GM21381 (cell line): ENCODE measurements around the gene SAA2.
A peak's percentile ranks its signal among the peaks of the same experiment; 100 is the strongest.
"Not testable (repeated sequence)": the region's sequence is repeated elsewhere in the genome, so short reads cannot be mapped to it uniquely, and the experiment has no call there.

Source experiments
- ATAC-seq: cut with Tn5 transposase; IDR thresholded peaks from one replicate; pipeline ENCODE4 v1.9.1; 2021; ENCODE audit warnings: mild to moderate bottlenecking, moderate library complexity; ENCODE audit not compliant: unreplicated experiment

Gene SAA2

DNA sequence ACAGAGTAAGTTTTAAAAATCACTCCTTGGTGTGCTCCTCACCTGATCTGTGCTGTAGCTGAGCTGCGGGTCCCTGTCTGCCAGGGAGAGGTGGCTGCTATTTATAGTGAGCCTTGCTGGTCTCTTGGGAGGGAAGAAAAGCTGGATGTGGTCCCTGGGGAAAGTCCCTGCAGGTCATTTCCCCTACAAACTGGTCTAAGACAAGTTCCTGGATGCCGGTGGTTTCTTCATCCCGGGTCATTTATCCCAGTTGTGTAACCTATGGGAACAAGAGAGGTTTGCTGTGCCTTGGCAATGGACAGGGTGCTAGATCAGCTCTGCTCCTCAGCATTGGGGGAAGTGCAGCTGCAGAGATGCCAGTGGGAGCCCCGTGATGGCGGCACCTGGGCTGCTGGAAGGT lies at the start of gene SAA2:
SAA2 (minus strand) TSS at position 108 of the 400 bp plus-strand sequence. CDS start 657 bp downstream, outside the sequence.
- ATAC-seq: no peak

DNA sequence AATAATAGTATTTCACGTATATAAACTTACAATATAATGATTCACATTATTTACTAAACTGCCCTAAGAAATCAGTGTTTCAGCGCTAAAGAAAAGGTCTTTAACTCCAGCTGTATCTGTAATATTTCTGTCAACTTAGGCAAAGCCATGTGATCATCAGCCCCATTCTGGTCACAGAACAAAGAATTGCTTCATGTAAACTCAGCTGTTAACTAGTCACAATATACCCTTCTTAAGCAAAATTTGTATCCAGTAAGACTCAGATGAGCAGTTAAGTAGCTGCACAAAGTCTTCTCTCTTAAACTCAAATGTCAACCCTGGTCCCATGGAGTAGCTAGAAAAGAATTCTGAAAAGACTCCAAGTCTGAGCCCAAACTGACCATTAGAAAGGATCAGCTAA lies 46.8 kb upstream of the SAA2 start:
- ATAC-seq: no peak

DNA sequence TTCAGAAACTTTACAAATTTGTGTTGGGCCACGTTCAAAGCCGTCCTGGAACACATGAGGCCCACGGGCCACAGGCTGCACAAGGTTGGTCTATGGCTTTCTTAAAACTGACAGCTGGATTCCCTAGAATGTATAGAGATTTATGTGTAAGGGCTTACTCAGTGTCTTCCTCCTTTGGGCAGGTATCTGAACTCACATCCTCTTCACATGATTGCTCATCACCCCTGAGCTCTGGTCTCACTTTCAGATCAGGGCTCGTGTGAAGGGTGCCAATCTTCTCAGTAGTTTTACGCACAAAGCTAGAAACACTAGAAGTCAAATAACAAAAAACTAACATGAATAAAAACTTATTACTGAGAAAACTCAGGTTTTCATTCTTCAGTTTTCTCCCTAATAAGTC lies 46.4 kb upstream of the SAA2 start:
- ATAC-seq: peak; percentile 60

DNA sequence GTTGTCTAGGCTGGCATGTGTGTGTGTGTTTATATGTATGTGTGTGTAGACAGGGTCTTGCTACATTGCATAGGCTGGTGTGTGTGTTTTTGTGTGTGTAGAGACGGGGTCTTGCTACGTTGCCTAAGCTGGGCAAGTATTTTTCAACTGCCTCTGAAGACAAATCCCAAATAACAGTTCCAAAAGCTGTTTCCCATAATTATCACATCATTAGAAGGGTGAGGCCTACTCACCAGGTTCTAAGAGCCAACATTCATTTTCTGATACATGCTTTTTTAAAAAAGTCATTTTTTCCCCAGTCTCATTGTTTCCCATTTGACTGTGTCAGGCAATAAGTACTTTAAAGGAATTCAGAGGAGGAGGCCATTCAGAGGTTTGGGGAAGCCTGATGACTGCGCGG lies 40.4 kb upstream of the SAA2 start:
- no peak for ATAC-seq

DNA sequence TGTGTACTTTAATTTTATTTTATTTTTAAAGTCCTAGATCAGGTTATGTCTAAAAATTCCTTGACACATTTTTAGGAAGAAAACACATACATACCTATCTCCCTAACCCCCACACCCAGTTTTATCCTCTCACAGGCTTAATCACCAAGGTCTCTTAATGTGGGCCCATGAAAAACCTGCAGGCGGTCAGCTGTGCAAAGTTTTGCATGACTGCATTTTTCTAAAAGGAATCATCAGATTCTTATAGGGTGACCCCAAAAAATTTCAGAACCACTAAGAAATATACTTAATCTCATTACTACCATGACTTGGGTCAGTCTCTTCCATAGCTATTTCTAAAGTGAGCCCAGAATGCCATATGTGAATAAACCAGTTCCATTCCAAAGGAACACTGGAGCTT lies 37.4 kb upstream of the SAA2 start:
- no peak for ATAC-seq

DNA sequence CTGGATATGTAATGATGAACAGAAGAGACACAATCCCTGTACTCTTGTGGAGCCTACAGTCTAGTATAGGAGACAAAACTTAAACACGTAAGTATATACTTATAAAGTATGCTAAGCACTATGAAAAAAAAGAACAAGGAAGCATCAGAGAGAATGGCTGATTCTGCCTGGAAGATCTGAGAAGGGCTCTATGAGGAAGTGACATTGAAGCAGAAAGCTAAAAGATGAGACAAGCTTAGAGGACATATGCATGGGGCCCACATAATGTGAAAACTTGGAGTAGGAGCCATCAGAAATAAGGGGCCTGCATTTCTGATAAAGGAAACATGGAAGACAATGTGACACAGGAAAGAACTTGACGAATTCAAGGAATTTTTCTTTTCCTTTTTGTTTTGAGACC lies 34.2 kb upstream of the SAA2 start:
- ATAC-seq: no peak

DNA sequence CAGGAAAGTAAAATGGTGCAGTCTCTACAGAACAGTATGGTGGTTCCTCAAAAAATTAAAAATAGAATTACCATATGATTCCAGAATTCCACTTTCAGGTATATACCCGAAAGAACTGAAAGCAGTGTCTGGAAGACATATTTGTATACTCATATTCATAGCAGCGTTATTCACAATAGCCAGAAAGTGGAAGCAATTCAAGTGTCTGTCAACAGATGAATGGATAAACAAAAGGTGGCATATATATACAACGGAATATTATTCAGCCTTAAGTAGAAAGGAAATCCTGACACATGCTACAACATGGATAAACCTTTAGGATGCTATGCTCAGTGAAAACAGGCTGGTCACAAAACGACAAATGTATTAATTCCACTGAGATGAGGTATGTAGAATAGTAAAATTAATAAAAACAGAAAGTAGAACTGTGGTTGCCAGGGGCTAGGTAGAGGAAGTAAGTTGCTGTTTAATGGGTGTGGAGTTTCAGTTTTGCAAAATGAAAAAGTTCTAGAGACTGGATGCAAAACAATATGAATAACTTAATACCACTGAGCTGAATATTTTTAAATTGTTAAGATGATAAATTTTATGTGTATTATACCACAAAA lies 32.1 kb upstream of the SAA2 start:
- ATAC-seq: peak; percentile 87

DNA sequence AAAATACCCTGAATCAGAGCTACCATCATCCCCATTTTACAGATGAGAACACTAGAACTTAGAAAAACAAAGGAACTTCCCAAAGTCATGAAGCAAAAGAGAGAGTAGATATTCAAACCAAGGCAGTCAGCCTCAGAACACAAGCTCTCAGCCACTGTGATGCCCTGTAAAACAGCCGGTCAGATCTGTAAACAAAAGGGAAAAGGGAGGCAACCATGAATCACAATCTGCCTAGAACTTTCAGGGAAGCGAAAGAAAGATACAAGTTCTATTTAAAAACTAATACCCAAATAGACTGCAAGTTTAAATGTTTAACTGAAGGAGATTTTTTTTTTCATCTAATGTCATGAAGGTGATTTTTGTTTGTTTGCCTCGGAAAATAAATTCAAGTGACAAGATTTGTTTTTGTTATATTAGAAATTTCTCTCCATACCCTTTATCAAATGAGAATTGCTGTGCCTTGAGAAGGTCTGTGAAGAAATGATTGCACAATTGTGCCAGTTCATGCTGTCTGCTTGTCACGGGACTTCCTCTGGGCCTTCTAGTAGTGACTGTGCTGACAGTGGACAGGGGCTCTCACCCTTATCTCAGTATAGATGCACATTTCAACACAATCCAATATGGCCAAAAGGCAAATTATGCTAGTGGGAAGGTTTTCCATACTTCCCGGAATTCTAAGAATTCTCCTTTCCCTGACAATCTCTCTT lies 29.2 kb upstream of the SAA2 start:
- ATAC-seq: no peak

DNA sequence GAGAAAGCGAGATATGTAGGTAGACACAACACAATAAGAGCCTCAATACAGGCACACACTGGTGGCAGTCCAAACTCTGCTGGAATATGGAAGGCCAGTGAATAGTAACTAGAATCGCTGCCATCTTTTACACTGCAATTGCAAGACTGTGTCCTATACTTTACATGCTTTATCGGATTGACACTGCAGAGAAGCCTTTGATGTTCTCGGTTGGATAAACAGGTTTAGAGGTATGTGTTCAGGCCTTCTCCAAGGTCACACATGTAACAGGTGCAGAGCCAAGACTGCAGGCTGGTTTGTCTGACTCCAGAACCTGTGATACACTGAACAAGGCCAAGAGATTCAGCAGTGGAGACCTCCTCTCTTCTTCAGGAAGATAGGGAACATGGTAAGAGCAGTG lies 22.7 kb upstream of the SAA2 start:
- ATAC-seq: no peak

DNA sequence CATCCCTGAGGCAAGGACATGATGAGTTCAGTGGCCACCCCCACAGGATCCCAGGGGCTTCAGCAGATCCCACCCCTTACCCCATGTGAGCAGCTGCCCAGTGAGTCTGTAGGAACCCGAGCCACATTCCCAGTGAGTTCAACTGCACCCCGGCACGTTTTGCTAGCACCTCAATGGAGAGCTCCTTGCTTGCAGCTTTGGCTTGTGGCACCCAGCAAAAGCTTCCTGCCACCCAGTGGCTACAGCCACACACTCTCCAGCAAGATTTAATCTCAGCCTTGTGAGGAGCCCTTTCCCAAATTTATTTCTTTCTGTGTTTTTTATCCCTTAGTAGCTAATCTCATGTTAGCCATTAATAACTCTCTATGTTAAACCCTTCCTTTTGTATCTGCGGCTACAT lies 21.6 kb upstream of the SAA2 start:
- no peak for ATAC-seq

DNA sequence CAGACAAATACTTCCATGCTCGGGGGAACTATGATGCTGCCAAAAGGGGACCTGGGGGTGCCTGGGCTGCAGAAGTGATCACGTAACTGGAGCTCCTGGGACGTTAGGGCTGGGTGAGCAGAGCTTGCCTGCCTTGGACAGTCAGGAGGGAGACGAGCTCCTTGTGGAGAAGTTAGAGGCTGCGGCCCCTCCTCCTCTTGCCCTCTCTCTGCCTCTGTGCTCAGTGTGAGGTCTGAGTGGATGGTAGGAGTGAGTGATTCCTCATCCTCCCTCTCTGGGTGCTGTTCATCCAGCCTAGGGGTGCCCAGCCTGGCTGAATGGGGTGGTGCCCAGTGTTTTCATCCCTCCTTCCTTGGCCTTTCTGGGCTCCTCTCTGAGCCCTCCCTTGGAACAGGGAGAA lies 20.8 kb upstream of the SAA2 start:
- not testable (repeated sequence) for ATAC-seq

DNA sequence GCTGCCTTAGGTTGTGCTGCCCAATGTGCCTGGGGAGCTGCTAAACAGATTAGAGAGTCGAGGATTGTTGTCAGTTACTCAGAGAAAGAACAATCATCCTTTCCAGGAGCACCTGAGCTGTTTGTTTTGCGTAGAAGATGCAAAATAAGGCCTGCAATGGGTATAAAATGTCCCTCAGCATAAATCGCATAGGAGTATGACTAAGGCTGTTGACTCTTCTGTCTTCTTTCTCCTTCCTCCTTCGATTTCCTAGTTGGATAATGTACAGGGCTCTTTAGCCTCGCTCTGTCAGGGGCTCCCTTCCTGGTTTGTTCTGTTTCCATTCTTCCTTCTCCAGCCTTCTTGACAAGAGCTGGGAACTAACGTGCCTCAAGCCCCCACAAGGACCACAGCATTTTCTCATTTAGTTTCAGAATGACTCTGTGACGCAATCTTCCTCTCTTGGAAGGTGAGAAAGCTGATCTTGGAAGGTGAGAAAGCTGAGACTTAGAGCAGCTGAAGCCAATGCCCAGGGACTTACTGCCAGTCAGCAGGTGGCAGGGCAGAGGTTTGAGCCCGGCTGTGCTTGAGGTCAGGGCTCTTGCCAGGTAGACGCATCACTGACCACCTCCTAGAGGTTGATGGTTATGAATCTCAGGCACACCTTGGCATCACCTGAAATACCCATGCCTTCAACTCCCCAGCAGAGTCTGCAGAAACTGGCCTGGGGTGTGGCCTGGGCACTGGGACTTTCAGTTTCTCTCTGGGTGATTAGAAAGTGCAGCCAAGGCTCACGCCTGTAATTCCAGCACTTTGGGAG lies 19.1 kb upstream of the SAA2 start:
- peak; percentile 63 for ATAC-seq

DNA sequence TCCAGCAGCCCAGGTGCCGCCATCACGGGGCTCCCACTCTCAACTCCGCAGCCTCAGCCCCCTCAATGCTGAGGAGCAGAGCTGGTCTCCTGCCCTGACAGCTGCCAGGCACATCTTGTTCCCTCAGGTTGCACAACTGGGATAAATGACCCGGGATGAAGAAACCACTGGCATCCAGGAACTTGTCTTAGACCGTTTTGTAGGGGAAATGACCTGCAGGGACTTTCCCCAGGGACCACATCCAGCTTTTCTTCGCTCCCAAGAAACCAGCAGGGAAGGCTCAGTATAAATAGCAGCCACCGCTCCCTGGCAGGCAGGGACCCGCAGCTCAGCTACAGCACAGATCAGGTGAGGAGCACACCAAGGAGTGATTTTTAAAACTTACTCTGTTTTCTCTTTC lies 17.5 kb upstream of the SAA2 start, which contains the start of gene SAA1:
SAA1 (plus strand) TSS at position 316 of the 400 bp plus-strand sequence. CDS start 624 bp downstream, outside the sequence.
- ATAC-seq: no peak

DNA sequence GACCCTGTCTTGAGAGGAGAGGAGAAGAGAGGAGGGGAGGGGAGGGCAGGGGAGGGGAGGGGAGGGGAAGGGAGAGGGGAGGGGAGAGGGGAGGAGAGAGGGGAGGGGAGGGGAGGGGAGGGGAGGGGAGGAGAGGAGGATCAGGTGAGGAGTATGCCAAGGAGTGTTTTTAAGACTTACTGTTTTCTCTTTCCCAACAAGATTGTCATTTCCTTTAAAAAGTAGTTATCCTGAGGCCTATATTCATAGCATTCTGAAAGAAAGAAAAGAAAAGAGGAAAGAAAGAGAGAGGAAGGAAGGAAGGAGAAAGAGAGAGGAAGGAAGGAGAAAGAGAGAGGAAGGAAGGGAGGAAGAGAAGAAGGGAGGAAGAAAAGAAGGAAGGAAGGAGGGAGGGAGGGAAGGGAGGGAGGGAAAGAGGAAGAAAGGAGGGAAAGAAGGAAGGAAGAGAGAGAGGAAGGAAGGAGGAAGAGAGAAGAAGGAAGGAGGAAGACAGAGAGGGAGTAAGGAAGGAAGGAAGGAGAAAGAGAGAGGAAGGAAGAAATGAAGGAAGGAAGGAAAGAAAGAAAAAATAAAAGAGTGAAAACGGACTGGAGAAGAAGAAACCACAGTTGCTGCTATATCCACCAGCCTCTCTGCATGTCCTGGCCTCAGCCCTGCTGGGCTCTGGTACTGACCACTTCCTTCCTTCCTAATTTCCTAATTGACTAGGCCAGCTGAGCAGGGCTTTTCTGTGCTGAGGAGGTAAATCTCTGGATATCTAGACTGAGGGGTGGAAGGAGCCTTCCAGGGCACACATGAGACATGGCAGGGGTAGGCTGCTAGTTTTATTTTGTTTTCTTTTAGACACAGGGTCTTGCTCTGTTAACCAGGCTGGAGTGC lies 16.4 kb upstream of the SAA2 start:
- ATAC-seq: no peak

DNA sequence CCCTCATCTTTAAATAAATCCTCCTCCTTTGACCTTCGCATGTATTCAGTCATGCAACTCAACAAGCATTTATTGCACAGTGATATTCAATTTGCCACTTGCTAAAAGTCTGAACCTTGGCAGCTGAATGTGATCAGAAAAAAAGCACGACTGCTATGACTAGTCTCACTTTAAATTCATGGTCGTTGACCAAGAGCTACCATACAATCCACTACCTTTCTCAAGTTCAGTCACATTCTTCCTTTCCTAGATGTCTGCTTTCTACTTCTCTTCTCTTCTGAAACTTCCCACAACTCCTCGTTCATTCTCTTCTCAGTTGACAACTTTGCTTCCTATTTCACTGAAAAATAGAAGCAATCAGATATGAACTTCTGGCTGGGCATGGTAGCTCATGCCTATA lies 15.6 kb upstream of the SAA2 start:
- ATAC-seq: no peak

DNA sequence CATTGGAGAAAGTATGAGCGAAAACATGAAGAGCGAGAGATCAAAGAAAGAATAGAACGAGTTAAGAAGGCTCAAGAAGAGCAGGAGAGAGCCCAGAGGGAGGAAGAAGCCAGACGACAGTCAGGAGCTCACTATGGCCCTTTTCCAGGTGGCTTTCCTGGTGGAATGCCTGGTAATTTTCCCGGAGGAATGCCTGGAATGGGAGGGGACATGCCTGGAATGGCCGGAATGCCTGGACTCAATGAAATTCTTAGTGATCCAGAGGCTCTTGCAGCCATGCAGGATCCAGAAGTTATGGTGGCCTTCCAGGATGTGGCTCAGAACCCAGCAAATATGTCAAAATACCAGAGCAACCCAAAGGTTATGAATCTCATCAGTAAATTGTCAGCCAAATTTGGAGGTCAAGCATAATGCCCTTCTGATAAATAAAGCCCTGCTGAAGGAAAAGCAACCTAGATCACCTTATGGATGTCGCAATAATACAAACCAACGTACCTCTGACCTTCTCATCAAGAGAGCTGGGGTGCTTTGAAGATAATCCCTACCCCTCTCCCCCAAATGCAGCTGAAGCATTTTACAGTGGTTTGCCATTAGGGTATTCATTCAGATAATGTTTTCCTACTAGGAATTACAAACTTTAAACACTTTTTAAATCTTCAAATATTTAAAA lies 14.3 kb upstream of the SAA2 start:
- not testable (repeated sequence) for ATAC-seq

DNA sequence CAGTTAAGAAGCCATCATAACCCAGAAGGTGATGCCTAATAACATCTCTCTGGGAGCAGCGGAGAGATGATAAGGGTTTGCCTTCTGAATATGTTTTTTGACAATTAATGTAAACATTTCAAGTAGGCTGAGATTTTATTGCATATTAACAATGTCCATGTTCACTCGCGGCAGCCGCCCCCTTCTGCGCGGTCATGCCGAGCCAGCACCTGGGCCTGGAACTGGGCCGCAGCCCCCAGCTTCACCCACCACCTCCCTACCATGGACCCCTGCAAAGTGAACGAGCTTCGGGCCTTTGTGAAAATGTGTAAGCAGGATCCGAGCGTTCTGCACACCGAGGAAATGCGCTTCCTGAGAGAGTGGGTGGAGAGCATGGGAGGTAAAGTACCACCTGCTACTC lies 13.3 kb upstream of the SAA2 start:
- ATAC-seq: no peak

DNA sequence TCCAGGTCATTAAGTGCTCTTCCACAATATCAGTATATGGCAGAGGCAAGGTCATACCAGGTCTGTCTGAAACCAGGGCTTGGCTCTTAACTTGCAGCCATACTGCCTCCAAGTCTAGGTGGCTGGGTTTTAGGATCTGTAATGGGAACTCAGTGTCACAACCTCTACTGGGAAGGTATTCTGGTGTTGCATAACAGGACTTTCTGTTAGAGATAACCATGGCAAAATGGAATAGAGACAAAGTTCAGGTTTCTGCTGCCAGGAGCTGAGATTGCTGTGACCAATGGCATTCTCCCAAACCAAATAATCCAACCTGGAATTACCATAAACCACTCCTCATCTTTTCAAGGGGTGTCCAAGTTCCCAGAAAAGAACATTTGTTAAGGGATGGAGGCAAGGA lies 10.8 kb upstream of the SAA2 start:
- no peak for ATAC-seq

DNA sequence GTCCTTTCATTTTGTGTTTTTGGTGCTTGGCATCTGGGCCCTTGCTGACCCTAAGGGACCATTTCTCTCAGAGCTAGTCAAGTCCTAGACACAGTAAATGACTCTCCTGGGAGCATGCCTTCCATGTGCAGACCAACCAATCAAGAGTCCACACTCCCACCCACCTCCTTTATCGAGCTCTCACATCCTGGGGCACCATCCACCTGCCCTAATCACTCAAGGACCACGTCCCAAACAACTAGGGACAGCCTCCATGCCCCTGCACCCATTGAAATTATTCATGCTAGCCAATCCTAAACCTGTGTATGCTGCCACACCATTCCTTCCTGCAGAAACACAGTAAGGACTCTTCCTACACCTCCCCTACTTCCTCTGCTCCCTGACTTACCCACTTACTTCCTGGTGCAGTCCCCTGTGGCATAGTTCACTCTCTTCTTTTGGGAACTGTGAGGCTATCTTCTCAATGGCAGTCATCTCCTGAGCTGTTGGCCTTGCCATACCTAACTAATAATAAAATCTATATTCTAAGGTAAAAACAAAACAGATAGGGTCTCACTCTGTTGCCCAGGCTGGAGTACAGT lies 6.4 kb upstream of the SAA2 start:
- no peak for ATAC-seq

DNA sequence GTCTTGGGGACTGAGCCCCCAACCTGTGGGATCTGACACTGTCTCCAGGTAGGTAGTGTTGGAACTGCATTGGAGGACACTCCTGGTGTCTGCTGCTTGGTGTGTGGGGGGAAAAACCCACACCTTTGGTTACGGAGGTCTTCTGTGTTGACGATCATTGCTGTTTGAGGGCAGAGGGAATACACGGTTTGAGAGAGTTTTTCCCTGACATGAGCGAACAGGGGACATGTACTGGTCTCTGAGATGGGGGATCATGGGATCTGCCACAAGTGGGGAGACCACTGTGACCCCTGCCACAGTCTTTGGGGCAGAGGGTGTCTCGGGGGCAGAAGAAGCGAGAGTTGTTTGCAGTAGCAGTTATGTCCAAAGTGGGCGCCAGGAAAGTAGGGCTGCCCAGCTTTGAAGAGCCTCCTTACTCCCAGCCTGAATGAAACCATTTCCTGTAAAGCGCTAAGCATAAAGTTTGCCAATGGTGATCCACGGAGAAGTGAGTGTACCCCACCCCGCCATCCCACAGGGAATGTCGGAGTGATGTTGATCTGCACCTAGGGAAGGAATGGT lies 5.4 kb upstream of the SAA2 start:
- ATAC-seq: no peak
